Measurements from ENCODE around the gene IFT81.

- no peak for TF ChIP-seq POLR2A (IDR thresholded peaks at IDR 0.05)
- TF ChIP-seq, protein P1, sequence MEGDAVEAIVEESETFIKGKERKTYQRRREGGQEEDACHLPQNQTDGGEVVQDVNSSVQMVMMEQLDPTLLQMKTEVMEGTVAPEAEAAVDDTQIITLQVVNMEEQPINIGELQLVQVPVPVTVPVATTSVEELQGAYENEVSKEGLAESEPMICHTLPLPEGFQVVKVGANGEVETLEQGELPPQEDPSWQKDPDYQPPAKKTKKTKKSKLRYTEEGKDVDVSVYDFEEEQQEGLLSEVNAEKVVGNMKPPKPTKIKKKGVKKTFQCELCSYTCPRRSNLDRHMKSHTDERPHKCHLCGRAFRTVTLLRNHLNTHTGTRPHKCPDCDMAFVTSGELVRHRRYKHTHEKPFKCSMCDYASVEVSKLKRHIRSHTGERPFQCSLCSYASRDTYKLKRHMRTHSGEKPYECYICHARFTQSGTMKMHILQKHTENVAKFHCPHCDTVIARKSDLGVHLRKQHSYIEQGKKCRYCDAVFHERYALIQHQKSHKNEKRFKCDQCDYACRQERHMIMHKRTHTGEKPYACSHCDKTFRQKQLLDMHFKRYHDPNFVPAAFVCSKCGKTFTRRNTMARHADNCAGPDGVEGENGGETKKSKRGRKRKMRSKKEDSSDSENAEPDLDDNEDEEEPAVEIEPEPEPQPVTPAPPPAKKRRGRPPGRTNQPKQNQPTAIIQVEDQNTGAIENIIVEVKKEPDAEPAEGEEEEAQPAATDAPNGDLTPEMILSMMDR (IDR thresholded peaks at IDR 0.05) = no peak
Observed at GRCh38 chr12:110123919-110124268, 263 bp upstream of the IFT81 start.
